GM21367 (cell line): ENCODE results near the gene KIF9.
"Not testable (repeated sequence)": the region's sequence is repeated elsewhere in the genome, so short reads cannot be mapped to it uniquely, and the experiment has no call there.

Experiments used
- ATAC-seq: cut with Tn5 transposase; IDR thresholded peaks from one replicate; pipeline ENCODE4 v1.9.1; 2021; ENCODE audit not compliant: unreplicated experiment

Gene KIF9

DNA sequence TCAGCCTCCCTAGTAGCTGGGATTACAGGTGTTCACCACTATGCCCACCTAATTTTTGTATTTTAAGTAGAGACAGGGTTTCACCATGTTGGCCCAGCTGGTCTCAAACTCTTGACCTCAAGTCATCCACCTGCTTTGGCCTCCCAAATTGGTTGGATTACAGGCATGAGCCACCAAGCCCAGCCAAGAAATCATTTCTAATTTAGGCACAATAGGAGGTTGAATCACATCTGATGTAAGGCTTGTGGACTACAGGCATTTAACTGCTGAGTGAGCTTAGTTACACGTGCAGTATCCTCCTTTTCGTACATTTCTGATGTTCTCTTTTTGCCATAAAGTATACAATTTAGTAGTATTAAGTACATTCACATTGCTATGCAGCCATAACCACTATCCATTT lies 87.6 kb downstream of the KIF9 start:
- no peak for ATAC-seq

DNA sequence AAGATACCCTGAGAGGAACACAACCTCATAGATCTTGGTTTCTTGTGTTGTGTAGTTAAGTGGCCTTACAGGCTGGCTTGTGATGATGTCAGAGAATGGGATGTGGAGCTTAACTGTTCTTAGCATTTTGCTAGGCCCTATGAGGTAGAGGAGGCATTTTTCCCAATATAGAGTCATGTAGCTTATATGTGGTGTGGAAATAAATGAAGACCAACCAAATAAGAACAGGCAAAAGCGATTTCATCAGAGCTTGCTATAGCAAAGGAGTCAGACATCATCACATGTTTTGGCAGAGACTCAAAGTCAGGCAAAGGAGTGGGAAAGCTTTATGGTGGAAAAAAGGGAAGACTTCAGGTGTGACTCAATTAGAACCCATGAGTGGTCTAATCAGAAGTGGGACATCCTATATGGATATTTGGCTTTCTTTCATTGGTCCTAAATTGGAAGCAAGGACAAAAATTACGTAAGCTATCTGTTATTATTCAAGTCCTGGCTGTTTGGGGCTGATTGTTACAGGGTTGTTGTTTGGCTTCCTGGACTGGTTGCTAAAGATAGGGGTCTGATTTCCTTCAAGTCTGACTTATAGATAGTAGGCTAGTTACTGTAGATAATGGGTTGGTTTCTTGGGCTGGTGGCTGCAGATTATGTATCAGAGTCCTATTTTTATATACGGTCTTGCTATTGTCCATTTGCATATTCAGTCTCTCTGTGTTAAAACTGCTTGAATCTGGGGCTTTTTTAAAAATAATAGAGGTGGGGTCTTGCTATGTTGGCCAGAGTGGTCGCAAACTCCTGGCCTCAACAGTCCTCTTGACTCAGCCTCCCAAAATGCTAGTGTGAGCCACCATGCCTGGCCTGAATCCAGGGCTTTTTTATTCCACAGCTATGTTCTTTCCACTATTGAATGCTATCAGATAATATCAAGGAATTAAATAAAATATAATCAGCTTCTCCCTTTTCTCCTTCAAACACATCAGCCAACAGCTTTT lies 88.4 kb downstream of the KIF9 start:
- no peak for ATAC-seq

DNA sequence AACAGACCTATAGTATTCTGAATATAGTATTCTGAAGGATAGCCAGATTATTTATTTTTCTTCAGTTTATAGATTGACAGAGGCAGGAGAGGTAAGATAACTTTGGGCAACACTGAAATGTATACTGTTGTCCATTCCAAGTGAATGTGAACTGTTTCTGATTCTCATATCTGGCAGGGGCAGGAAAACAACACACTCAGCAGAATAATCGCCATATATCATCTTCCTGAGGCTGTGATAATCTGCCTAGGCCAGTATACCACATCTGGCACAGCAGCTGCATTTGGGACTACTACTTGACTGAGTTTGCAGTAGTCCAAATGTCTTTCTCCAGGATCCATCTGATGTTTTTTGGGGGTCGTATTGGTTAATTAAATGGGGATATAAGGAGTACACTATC lies 96.3 kb downstream of the KIF9 start:
- ATAC-seq, result no peak

DNA sequence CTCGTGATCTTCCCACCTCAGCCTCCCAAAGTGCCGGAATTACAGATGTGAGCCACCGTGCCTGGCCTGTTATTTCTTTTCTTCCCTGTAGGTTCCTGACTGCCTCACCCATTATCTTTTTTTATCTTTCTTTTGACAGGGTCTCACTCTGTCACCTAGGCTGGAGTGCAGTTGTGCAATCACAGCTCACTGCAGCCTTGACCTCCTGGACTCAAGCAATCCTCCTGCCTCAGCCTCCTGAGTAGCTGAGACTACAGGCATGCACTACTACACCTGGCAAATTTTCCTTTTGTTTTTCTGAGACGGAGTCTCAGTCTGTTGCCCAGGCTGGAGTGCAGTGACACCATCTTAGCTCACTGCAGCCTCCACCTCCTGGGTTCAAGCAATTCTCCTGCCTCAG lies 100.9 kb downstream of the KIF9 start:
- not testable (repeated sequence) for ATAC-seq

DNA sequence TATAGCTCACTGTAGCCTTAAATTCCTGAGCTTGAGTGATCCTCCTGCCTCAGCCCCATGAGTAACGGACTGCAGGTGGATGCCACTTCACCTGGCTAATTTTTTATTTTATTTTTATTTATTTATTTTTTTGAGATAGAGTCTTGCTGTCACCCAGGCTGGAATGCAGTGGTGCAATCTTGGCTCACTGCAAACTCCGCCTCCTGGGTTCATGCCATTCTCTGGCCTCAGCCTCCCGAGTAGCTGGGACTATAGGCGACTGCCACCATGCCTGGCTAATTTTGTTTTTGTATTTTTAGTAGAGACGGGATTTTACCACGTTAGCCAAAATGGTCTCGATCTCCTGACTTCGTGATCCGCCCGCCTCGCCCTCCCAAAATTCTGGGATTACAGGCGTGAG lies 102.6 kb downstream of the KIF9 start:
- not testable (repeated sequence) for ATAC-seq
